ENCODE results near the gene POFUT2.

DNA sequence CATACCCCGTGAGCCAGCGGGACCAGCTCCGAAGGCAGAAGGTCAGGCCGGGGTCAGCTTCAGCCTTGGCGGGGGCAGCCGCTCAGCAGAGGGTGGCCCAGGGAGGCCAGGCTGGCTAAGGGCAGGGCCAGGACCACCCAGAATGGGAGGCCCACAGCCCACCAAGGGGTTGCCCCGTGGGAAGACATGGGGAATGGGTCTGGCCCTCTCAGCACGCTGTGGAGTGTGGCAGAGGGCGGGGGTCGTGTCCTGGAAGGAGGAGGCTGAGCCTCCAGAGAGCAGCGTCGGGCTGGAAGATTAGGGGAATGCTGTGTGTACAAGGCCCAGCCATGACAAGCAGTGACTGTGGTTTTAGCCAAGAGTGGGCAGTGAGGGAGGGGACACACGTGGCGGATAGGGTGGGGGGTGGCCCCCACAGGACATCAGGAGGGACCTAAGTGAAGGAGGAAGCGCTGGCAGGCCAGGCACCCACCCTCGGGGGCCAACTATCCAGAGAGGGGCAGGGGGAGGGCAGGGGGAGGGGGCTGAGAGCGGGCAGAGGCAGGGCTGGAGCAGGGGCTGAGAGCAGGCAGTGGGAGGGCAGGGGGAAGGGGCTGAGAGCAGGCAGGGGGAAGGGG, 43.9 kb upstream of the POFUT2 start:
- TF ChIP-seq EP300 (IDR thresholded peaks at IDR 0.05) (no peak), POLR2A (IDR thresholded peaks at IDR 0.05; ENCODE audit: low read length) (no peak)
- TF ChIP-seq, protein P1, sequence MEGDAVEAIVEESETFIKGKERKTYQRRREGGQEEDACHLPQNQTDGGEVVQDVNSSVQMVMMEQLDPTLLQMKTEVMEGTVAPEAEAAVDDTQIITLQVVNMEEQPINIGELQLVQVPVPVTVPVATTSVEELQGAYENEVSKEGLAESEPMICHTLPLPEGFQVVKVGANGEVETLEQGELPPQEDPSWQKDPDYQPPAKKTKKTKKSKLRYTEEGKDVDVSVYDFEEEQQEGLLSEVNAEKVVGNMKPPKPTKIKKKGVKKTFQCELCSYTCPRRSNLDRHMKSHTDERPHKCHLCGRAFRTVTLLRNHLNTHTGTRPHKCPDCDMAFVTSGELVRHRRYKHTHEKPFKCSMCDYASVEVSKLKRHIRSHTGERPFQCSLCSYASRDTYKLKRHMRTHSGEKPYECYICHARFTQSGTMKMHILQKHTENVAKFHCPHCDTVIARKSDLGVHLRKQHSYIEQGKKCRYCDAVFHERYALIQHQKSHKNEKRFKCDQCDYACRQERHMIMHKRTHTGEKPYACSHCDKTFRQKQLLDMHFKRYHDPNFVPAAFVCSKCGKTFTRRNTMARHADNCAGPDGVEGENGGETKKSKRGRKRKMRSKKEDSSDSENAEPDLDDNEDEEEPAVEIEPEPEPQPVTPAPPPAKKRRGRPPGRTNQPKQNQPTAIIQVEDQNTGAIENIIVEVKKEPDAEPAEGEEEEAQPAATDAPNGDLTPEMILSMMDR (IDR thresholded peaks at IDR 0.05) = no peak
